Prostate gland (tissue), 2 donors: ENCODE results near the gene ADAT2. TPM values are rescaled to one million over a fixed set of nuclear protein-coding genes. Genes with fewer than 3 reads are reported as not detected.

ENCODE experiments used
- DNase-seq: peaks from one replicate; pipeline ENCODE4 v3.0.0-alpha.2; 2019; ENCODE audit warnings: low spot score
- H3K27ac ChIP-seq, 2 donors: fragments of 200-600 bp; sonication (generic); 2 replicates each; pipeline ENCODE4 v1.5.1; 2017 to 2019
- H3K27me3 ChIP-seq: fragments of 200-600 bp; sonication (generic); replicated peaks from 2 replicates; pipeline ENCODE4 v1.5.1; 2019; ENCODE audit not compliant: insufficient read depth
- H3K36me3 ChIP-seq, 2 donors: fragments of 200-600 bp; sonication (generic); 1 replicate in 1 of 2; 2 replicates in 1 of 2; pipeline versions ENCODE4 v1.5.1 to v1.8.1; 2017 to 2019
- H3K4me1 ChIP-seq: fragments of 200-600 bp; sonication (generic); replicated peaks from 2 replicates; pipeline ENCODE4 v1.5.1; 2019
- H3K4me3 ChIP-seq, 2 donors: fragments of 200-600 bp; sonication (generic); 2 replicates each; pipeline ENCODE4 v1.5.1; 2017 to 2019
- H3K9me3 ChIP-seq: fragments of 200-600 bp; sonication (generic); 2 replicates; pipeline ENCODE4 v1.5.1; 2017
- CTCF ChIP-seq, 4 experiments: fragments of 200-600 bp in 2 of 4; fragments of 450-650 bp in 2 of 4; sonication (generic) in 2 of 4; IDR thresholded peaks; 1 replicate in 3 of 4; 2 replicates in 1 of 4; pipeline ENCODE4 v1.5.1; 2016 to 2019; ENCODE audit warnings: antibody characterized with exemption in 4 of 4, mild to moderate bottlenecking in 2 of 4, moderate library complexity in 2 of 4
- POLR2A ChIP-seq: fragments of 450-650 bp; IDR thresholded peaks from one replicate; pipeline ENCODE4 v1.6.1; 2016; ENCODE audit warnings: antibody characterized with exemption, mild to moderate bottlenecking
- POLR2AphosphoS5 ChIP-seq: sonication (generic); formaldehyde crosslinking; IDR thresholded peaks from one replicate; pipeline ENCODE4 v1.6.1; 2017; ENCODE audit warnings: antibody characterized with exemption
- WGBS: methylation state at CpG from one replicate; pipeline ENCODE4 v1.1.5; 2018; 5-methylcytosine and 5-hydroxymethylcytosine counted together
- intact Hi-C: fragments of 100-400 bp; cut with DNase I; formaldehyde crosslinking; loops from one replicate; pipeline ENCODE4 v1.14.2; 2022
- total RNA-seq, 2 donors: library from RNA; depleted of rRNA; stranded (reverse); fragments of >200 nt; gene quantifications; one replicate each; pipeline ENCODE4 v1.1.0, GENCODE V29; 2016

Gene ADAT2
- total RNA-seq, 2 donors from 2014 or later: 3.2 to 4.2 TPM

- peak; percentile 42 for DNase-seq
- Histone ChIP-seq H3K27me3 (no peaks in the 10 kb centered on the region), H3K4me1 (no peaks in the 10 kb centered on the region), H3K36me3 (no peaks in the 10 kb centered on the region), H3K4me3 (no peak overlapping the region), H3K27ac (peak overlapping the region in 1 of 2 donors; percentile 41), H3K9me3 (no peaks in the 10 kb centered on the region)
- WGBS: 25% methylated on average over 6 of the region's 6 CpGs
- intact Hi-C loops: no loop called here
- TF ChIP-seq POLR2AphosphoS5 (peak; percentile 24), CTCF (IDR thresholded peaks at IDR 0.05) (no peak)
These were observed 50.0 kb downstream of the ADAT2 start for GRCh38 chr6:143400258-143401067.

GRCh38 chr6:143399775-143400174 lies 50.7 kb downstream of the ADAT2 start:
- intact Hi-C loops: no loop called here
- no peaks in the 10 kb centered on the region for H3K4me1 ChIP-seq
- WGBS: 80% methylated on average over 7 of the region's 7 CpGs
- TF ChIP-seq CTCF (IDR thresholded peaks at IDR 0.05) (no peak), POLR2A (no peak), POLR2AphosphoS5 (no peak)
- no peaks in the 10 kb centered on the region for H3K36me3 ChIP-seq
- H3K27me3 ChIP-seq: no peaks in the 10 kb centered on the region
- H3K9me3 ChIP-seq: no peaks in the 10 kb centered on the region
- DNase-seq: no peak
- no peak overlapping the region for H3K27ac ChIP-seq
- H3K4me3 ChIP-seq: no peak overlapping the region

- no peaks in the 10 kb centered on the region for H3K27me3 ChIP-seq
- 85% methylated on average over 5 of the region's 5 CpGs for WGBS
- H3K4me3 ChIP-seq: no peak overlapping the region
- no peak overlapping the region for H3K27ac ChIP-seq
- no peak for TF ChIP-seq POLR2A
- TF ChIP-seq CTCF (IDR thresholded peaks at IDR 0.05): no peak
- TF ChIP-seq POLR2AphosphoS5: no peak
- DNase-seq: no peak
- intact Hi-C loops: no loop called here
- no peaks in the 10 kb centered on the region for H3K36me3 ChIP-seq
- no peaks in the 10 kb centered on the region for H3K9me3 ChIP-seq
- no peaks in the 10 kb centered on the region for H3K4me1 ChIP-seq
These were observed 51.3 kb downstream of the ADAT2 start for GRCh38 chr6:143399176-143399575.

- Histone ChIP-seq H3K36me3 (no peaks in the 10 kb centered on the region), H3K4me3 (no peak overlapping the region), H3K9me3 (no peaks in the 10 kb centered on the region), H3K27me3 (no peaks in the 10 kb centered on the region), H3K27ac (no peak overlapping the region), H3K4me1 (no peaks in the 10 kb centered on the region)
- TF ChIP-seq POLR2A: no peak
- peak; percentile 73 for TF ChIP-seq POLR2AphosphoS5
- no peak for TF ChIP-seq CTCF (IDR thresholded peaks at IDR 0.05)
- peak; percentile 68 for DNase-seq
- intact Hi-C loops: no loop called here
- WGBS: 47% methylated on average over 16 of the region's 16 CpGs
These were observed 53.0 kb downstream of the ADAT2 start for GRCh38 chr6:143397227-143398222.
